SH-SY5Y (cell line): ENCODE measurements around the gene MAP3K14.

Source experiments
- GATA2 ChIP-seq: IDR thresholded peaks from 2 replicates; pipeline ENCODE4 v1.6.1; 2011; ENCODE audit warnings: mild to moderate bottlenecking, low read depth, low read length
- GATA3 ChIP-seq: IDR thresholded peaks from 2 replicates; pipeline ENCODE4 v1.6.1; 2011; ENCODE audit warnings: low read depth, mild to moderate bottlenecking, low read length, moderate library complexity

DNA sequence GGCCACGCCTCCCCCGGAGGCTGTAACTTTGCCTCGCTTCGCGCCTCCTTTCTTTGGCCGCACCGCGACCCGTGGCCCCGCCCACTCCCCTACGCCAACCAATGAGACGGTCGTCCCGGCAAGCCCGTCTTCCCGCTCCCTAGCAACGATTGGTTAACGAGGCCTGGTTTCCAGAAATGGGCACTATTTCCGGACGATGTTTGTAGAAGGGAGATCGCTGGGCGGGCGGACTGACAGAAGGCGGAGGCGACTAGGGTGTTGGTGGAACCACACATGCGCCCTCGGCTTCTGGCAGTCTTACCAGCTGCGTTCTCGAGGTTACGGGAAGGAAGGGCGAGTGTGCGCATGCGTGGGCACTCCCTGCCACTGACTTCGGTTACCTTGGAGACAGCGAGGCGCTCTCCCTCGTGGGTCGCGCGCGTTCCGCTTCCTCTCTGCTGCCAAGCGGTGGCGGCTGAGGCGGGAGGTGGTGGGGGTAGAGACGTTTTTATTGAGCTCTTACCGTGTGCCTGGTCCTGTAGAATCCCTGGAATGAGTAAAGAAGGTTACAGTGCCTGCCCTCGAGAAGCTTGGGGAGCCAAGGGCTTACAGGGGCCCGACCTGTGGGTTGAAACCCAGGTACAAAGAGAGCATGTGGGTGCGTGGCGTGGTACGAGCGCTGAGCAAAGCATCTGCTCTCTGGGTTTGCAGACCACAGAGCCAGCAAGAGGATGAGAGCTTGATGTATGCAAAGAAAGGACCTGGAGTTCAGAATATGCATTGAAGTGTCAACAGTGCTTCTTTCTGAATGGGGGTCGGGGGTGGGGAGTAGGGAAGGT lies 500 bp upstream of the MAP3K14 start:
- no peak for TF ChIP-seq GATA3
- TF ChIP-seq GATA2, result no peak
